Measurements from ENCODE around the gene KCND3. TPM values are rescaled to one million over a fixed set of nuclear protein-coding genes. Genes with fewer than 3 reads are reported as not detected.

The KCND3 gene
- total and polyA plus RNA-seq, 8 donors, result 0.87 to 15.8 (median 4.5) TPM

DNA sequence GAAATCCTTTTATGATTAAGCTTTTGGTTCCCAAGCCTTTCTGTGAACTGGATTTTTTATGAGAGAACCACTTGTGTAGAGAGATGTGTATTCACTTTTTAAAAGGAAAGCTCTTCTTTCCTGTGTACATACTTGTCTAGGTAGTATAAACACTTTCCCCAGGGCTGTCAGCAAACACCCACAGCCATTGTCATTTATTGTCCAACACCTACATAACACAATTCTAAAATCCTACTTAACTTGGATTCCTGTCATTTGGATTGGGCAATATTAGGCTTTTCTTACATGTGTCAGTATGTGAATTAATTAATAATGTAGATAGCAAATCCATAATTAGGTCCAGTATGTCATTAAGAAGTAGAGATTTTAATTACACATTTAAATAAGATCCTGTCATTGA, 221.4 kb downstream of the KCND3 start:
- Histone ChIP-seq H3K36me3 (peaks cover 34 to 57% (median 53%) of the 10 kb centered on the region in 4 donors), H3K9me3 (no peaks in the 10 kb centered on the region), H3K4me1 (peaks cover 0 to 6% (median 3%) of the 10 kb centered on the region in 4 donors), H3K27me3 (no peaks in the 10 kb centered on the region), H3K4me3 (no peak overlapping the region), H3K27ac (no peak overlapping the region)
- TF ChIP-seq POLR2A (IDR thresholded peaks at IDR 0.05), result no peak
- no peak for TF ChIP-seq CTCF (IDR thresholded peaks at IDR 0.05)
- TF ChIP-seq EP300 (IDR thresholded peaks at IDR 0.05), result no peak
- no peak for TF ChIP-seq POLR2AphosphoS5 (IDR thresholded peaks at IDR 0.05)
- intact Hi-C loops (cut with DNase I; ENCODE audit: low total_unique reads), result loop anchor here (10.0 kb wide), 1 partner anchor 53 kb away; no protein-coding TSS in a partner anchor
- no peak for DNase-seq

DNA sequence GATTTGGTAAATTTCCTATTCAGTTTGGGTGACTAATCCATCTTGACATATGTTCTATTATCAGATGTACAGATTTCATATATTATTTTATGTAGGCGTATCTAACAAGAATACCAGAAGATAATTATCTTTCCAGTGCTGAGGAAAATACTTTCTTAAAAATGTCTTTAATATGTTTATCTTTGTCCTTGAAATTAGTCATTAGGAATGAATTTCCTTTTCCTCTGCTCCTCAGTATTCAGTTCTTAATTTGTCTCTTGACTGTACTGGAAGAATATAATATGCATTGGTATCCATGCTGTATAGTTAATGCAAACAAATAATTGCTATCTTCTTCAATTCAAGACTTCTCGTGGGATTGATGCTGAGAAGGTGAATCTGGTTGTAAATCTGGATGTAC, 227.1 kb downstream of the KCND3 start:
- H3K36me3 ChIP-seq, result peaks cover 54 to 93% (median 90%) of the 10 kb centered on the region in 4 donors
- 91 to 97% (median 95%) methylated on average over 2 of the region's 2 CpGs for WGBS, 5 donors

DNA sequence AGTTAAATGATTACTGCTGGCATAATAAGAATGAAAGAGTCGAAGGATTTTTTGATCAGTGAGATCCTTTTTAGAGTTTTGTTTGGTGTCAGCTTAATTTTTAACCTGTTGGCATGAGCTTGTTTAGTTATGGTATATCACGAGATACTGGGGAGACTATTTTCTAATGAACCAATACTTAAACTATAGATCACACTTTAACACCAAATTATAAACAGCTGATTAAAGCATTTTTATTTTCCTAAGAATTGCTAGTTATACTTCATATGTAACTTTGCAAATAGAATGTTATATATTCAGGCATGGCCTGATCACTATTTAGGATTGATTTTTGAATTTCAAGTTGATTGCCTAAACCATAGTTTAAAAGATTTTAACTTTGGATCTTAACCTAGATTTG, 227.8 kb downstream of the KCND3 start:
- 45 to 68% (median 62%) methylated on average over 2 of the region's 2 CpGs for WGBS, 5 donors
- H3K9me3 ChIP-seq, result no peaks in the 10 kb centered on the region
- intact Hi-C loops (cut with DNase I; ENCODE audit: low total_unique reads), result loop anchor here (10.0 kb wide), 1 partner anchor 47 kb away; no protein-coding TSS in a partner anchor
- H3K4me3 ChIP-seq, result no peak overlapping the region
- TF ChIP-seq POLR2AphosphoS5 (IDR thresholded peaks at IDR 0.05), result no peak
- no peak for TF ChIP-seq CTCF (IDR thresholded peaks at IDR 0.05)
- no peak for TF ChIP-seq EP300 (IDR thresholded peaks at IDR 0.05)
- TF ChIP-seq POLR2A (IDR thresholded peaks at IDR 0.05), result no peak
- H3K27ac ChIP-seq, result no peak overlapping the region
- DNase-seq, result no peak
- no peaks in the 10 kb centered on the region for H3K27me3 ChIP-seq
- H3K4me1 ChIP-seq, result peaks cover 4 to 22% (median 8%) of the 10 kb centered on the region in 4 donors
- H3K36me3 ChIP-seq, result peaks cover 52 to 89% (median 84%) of the 10 kb centered on the region in 4 donors

More for the DNA sequence above, 227.1 kb downstream of the KCND3 start:
- Histone ChIP-seq H3K27ac (no peak overlapping the region), H3K9me3 (no peaks in the 10 kb centered on the region), H3K4me1 (peaks cover 0 to 16% (median 3%) of the 10 kb centered on the region in 4 donors), H3K4me3 (no peak overlapping the region), H3K27me3 (no peaks in the 10 kb centered on the region)
- intact Hi-C loops (cut with DNase I; ENCODE audit: low total_unique reads), result loop anchor here (10.0 kb wide), 1 partner anchor 48 kb away; no protein-coding TSS in a partner anchor
- DNase-seq, result no peak
- TF ChIP-seq POLR2A (IDR thresholded peaks at IDR 0.05) (no peak), CTCF (IDR thresholded peaks at IDR 0.05) (no peak), POLR2AphosphoS5 (IDR thresholded peaks at IDR 0.05) (no peak), EP300 (IDR thresholded peaks at IDR 0.05) (no peak)

DNA sequence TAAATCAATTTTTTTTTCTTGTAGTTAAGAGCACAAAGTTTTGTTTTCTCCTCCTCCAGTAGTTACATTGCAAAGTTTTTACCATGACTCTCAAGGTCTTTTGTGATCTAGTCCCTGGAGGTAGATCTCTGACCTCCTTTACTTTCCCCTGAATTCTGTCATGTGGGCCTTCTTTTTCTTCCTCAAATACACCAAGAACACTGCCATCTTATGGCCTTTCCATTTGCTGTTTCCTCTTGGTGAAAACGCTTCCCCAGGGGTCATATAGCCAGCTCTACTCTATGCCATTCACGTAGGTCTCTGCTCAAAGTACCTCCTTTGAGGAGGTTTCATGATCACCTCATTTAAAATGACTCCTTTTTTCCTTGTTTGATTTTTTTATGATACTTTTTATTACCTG, 231.1 kb downstream of the KCND3 start:
- no peak for TF ChIP-seq EP300 (IDR thresholded peaks at IDR 0.05)
- no peak for TF ChIP-seq POLR2A (IDR thresholded peaks at IDR 0.05)
- no peak for TF ChIP-seq POLR2AphosphoS5 (IDR thresholded peaks at IDR 0.05)
- TF ChIP-seq CTCF (IDR thresholded peaks at IDR 0.05), result no peak
- peaks cover 24 to 56% (median 50%) of the 10 kb centered on the region in 4 donors for H3K36me3 ChIP-seq
- WGBS, 5 donors, result 55 to 75% (median 68%) methylated on average over 2 of the region's 2 CpGs
- DNase-seq, result no peak
- intact Hi-C loops (cut with DNase I; ENCODE audit: low total_unique reads), result no loop called here
- no peak overlapping the region for H3K4me3 ChIP-seq
- no peaks in the 10 kb centered on the region for H3K27me3 ChIP-seq
- peaks cover 8 to 37% (median 22%) of the 10 kb centered on the region in 4 donors for H3K4me1 ChIP-seq
- H3K9me3 ChIP-seq, result no peaks in the 10 kb centered on the region
- H3K27ac ChIP-seq, result no peak overlapping the region
